AG04449 (cell line): ENCODE results near the gene PITPNB.

Experiments used
- CTCF ChIA-PET: fragments of 350-600 bp; formaldehyde crosslinking; extraction: SDS; loops from one replicate; lab custom pipeline; 2021; ENCODE audit warnings: antibody characterized with exemption; lab: Yijun Ruan, JAX
- POLR2A ChIA-PET: fragments of 400-600, 350-600 bp; formaldehyde crosslinking; extraction: SDS; loops from one replicate; lab custom pipeline; 2020; ENCODE audit warnings: antibody characterized with exemption, inconsistent platforms; lab: Yijun Ruan, JAX
- DNase-seq: peaks from one replicate; pipeline ENCODE4 v3.0.0-alpha.2; 2010; ENCODE audit warnings: low read depth, low spot score
- H3K4me3 ChIP-seq: 2 replicates; pipeline ENCODE4 v1.5.1; 2011; ENCODE audit warnings: low read depth, mild to moderate bottlenecking, control low read depth, low read length
- TF ChIP-seq, protein P1 (sequence below): IDR thresholded peaks from one replicate; pipeline ENCODE4 v1.5.1; 2011; ENCODE audit warnings: mild to moderate bottlenecking, moderate library complexity, low read length, control low read depth, inconsistent platforms; ENCODE audit not compliant: insufficient read depth; ENCODE audit errors: missing control alignments

PITPNB gene

GRCh38 chr22:27804470-27805297, 114.4 kb downstream of the PITPNB start:
- ChIA-PET CTCF (interaction anchor here (0.6 to 2.8 kb wide), 12 partner anchors 14 to 1126 kb away, joined by 3 to 12 read pairs (median 4); no protein-coding TSS in a partner anchor), POLR2A (no interaction called here)
- TF ChIP-seq, protein P1, sequence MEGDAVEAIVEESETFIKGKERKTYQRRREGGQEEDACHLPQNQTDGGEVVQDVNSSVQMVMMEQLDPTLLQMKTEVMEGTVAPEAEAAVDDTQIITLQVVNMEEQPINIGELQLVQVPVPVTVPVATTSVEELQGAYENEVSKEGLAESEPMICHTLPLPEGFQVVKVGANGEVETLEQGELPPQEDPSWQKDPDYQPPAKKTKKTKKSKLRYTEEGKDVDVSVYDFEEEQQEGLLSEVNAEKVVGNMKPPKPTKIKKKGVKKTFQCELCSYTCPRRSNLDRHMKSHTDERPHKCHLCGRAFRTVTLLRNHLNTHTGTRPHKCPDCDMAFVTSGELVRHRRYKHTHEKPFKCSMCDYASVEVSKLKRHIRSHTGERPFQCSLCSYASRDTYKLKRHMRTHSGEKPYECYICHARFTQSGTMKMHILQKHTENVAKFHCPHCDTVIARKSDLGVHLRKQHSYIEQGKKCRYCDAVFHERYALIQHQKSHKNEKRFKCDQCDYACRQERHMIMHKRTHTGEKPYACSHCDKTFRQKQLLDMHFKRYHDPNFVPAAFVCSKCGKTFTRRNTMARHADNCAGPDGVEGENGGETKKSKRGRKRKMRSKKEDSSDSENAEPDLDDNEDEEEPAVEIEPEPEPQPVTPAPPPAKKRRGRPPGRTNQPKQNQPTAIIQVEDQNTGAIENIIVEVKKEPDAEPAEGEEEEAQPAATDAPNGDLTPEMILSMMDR = peak; percentile 73

DNA sequence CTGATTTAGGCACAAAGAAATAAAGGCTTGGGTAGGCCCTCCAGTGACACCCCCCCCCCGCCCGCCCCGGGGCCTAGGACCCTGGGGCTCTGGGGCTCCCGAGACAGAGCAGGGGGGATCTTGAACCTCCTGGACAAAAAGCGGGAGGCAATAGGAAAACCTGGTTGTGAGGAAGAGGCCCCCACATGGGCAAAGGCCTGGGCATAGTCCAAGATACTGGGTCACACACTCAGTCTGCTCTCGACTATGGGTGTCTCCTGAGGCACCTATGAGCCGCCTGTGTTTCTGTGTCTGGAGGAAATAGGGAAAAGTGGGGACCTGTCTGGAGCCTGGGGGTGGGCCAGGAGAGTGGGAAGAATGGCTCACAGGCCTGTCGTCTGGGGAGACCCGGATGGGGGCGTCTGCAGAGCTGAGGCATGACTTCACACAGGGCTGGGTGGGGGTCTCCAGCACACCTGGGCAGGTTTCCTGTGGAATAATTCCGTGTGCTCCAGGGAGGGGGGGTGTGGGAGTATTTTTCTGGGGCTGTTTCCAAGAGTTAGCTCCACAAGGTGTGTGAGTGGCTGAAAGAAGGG, 115.1 kb downstream of the PITPNB start:
- no peak overlapping the region for H3K4me3 ChIP-seq
- no peak for DNase-seq
- TF ChIP-seq, protein P1 = no peak
- ChIA-PET CTCF (interaction anchor here (0.7 to 2.3 kb wide), 8 partner anchors 30 to 1125 kb away, joined by 3 to 12 read pairs (median 3); no protein-coding TSS in a partner anchor), POLR2A (no interaction called here)

More at GRCh38 chr22:27804470-27805297, 114.4 kb downstream of the PITPNB start:
- DNase-seq = no peak
- H3K4me3 ChIP-seq = peak overlapping the region; percentile 18; the same call in 1 of the 2 replicates

DNA sequence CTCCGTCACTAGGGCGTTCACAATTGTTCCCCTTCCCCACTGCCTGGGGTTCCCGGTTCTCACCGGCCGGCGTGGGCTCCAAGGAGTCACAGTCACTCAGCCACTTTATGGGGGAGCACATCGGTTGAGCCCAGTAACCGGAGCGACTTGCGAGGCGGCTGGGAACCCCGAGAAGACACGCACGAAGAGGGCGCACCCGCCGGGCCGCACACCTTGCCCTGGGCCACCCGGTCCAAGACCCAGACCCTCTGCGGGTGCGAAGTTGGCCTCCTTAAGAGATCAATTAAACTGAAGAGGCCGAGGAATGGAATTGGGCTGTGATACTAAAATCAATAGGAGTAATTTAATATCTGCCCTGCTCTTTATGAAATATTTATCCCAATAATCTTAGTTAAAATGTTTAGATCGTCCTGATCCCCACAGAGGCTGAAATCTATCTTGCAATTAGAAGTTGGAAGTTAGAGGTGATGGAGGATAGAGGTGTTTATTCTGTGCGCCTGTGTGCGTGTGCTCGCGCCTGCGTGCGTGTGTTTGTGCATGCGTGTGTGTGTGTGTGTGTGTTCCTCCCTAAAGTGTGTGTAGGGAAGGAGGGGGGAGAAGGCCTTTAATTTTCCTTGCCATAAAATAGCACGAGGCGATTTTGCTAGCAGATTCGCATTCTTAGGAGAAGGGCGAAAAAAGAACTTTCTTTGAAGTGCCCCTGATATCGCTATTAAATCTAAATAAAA, 116.5 kb downstream of the PITPNB start:
- H3K4me3 ChIP-seq = peak overlapping the region; percentile 77
- POLR2A ChIA-PET = interaction anchor here (0.6 kb wide), 1 partner anchor 367 kb away, joined by 4 read pairs; no protein-coding TSS in a partner anchor
- CTCF ChIA-PET = interaction anchor here (0.7 to 1.4 kb wide), 3 partner anchors 1039 to 1046 kb away, joined by 3 to 4 read pairs (median 3); no protein-coding TSS in a partner anchor
- no peak for DNase-seq
- TF ChIP-seq, protein P1 = no peak
